ENCODE data around the gene ZNF254. TPM values are rescaled to one million over a fixed set of nuclear protein-coding genes. Genes with fewer than 3 reads are reported as not detected.
A peak's percentile ranks its signal among the peaks of the same experiment; 100 is the strongest.

ZNF254 gene
- 3.1 and 4.2 TPM in 2 replicates for polyA plus RNA-seq (2012; rRNA removed)
- polyA plus RNA-seq (2012; cell fraction: cytosol; rRNA removed), result 3.9 and 5.2 TPM in 2 replicates
- 3.4 and 6.1 TPM in 2 replicates for polyA plus RNA-seq (2012; cell fraction: nucleus; rRNA removed)

- Histone ChIP-seq H3K9me3 (no peaks in the 10 kb centered on the region), H3K36me3 (replicated peaks in 1 of 2; ENCODE audit: control insufficient read depth in 1 of 2, insufficient read depth in 2 of 2, low read length in 1 of 2) (peaks cover 0 to 26% of the 10 kb centered on the region in 2 experiments), H3F3A (replicated peaks; ENCODE audit: insufficient read depth) (peaks cover 5% of the 10 kb centered on the region), H3K4me2 (peak within 1 kb of the TSS; percentile 76), H3K9me2 (no peaks in the 10 kb centered on the region), H3K9ac (peak within 1 kb of the TSS; percentile 87), H3K4me3 (ENCODE audit: low read depth in 2 of 2, low read length in 1 of 2) (peak within 1 kb of the TSS; percentile 65 to 88), H3K27me3 (ENCODE audit: insufficient read depth) (no peaks in the 10 kb centered on the region), H3K79me2 (ENCODE audit: insufficient read depth) (peaks cover 50% of the 10 kb centered on the region), H2AFZ (ENCODE audit: low read depth) (peak within 1 kb of the TSS; percentile 70; the same call in 1 of the 2 replicates), H3K4me1 (ENCODE audit: control insufficient read depth in 1 of 2, insufficient read depth in 2 of 2, low read depth in 1 of 2, low read length in 1 of 2) (no peaks in the 10 kb centered on the region; a peak in 1 of 4 replicates), H4K20me1 (ENCODE audit: insufficient read depth) (no peaks in the 10 kb centered on the region), H3K27ac (ENCODE audit: low read depth in 2 of 2, low read length in 1 of 2) (peak within 1 kb of the TSS; percentile 83 to 91)
- WGBS (ENCODE audit: low lambda C conversion rate), result 2% methylated on average over 19 of the region's 23 CpGs
- CTCF ChIA-PET, result interaction anchor here (1.2 to 1.8 kb wide), 2 partner anchors 10 to 14 kb away, joined by 3 to 5 read pairs; no protein-coding TSS in a partner anchor
- POLR2A ChIA-PET, result interaction anchor here (0.7 to 1.9 kb wide), 7 partner anchors 9 to 329 kb away, joined by 3 to 22 read pairs (median 4); partner anchors contain the start of genes ZNF681 and ZNF726
- peak; percentile 84 for DNase-seq
- TF ChIP-seq, protein P1, sequence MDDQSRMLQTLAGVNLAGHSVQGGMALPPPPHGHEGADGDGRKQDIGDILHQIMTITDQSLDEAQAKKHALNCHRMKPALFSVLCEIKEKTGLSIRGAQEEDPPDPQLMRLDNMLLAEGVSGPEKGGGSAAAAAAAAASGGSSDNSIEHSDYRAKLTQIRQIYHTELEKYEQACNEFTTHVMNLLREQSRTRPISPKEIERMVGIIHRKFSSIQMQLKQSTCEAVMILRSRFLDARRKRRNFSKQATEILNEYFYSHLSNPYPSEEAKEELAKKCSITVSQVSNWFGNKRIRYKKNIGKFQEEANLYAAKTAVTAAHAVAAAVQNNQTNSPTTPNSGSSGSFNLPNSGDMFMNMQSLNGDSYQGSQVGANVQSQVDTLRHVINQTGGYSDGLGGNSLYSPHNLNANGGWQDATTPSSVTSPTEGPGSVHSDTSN (IDR thresholded peaks at IDR 0.05), result peak; percentile 92
- TF ChIP-seq ELF1 (IDR thresholded peaks at IDR 0.05) (peak; percentile 92), GABPA (IDR thresholded peaks at IDR 0.05; ENCODE audit: low read depth) (peak; percentile 44), REST (IDR thresholded peaks at IDR 0.05; ENCODE audit: low read depth, low read length) (no peak), RCOR1 (IDR thresholded peaks at IDR 0.05; ENCODE audit: low read length) (0 out of 2 replicates have a peak, but pooled peaks have one; percentile 2), MXI1 (IDR thresholded peaks at IDR 0.05; ENCODE audit: low read depth, low read length) (0 out of 2 replicates have a peak, but pooled peaks have one; percentile 21), POLR2AphosphoS5 (IDR thresholded peaks at IDR 0.05; ENCODE audit: low read depth, low read length) (peak; percentile 89), EP300 (IDR thresholded peaks at IDR 0.05; ENCODE audit: borderline replicate concordance in 1 of 2, low read depth in 1 of 2, low read length in 1 of 2) (0 out of 4 replicates have a peak, but pooled peaks of 1 of the 2 experiments have one; percentile 19), TCF12 (IDR thresholded peaks at IDR 0.05) (no peak), SIN3A (IDR thresholded peaks at IDR 0.05; ENCODE audit: borderline replicate concordance, low read depth, low read length) (peak; percentile 56), CHD2 (IDR thresholded peaks at IDR 0.05; ENCODE audit: low read length, partially characterized antibody) (peak; percentile 16), TAF1 (IDR thresholded peaks at IDR 0.05; ENCODE audit: borderline replicate concordance, low read depth, low read length) (peak; percentile 81; the same call in 1 of the 2 replicates), RFX5 (IDR thresholded peaks at IDR 0.05; ENCODE audit: low read length) (peak; percentile 70; the same call in 1 of the 2 replicates), FOXJ3 (CRISPR knock-in tag; IDR thresholded peaks at IDR 0.05) (no peak), SMC3 (IDR thresholded peaks at IDR 0.05; ENCODE audit: low read depth, low read length) (no peak), GATA2 (CRISPR knock-in tag; IDR thresholded peaks at IDR 0.05) (0 out of 2 replicates have a peak, but pooled peaks have one; percentile 9), YY1 (IDR thresholded peaks at IDR 0.05; ENCODE audit: low read depth) (peak; percentile 85), MAX (IDR thresholded peaks at IDR 0.05; ENCODE audit: low read depth) (no peak)
Measured at GRCh38 chr19:24086974-24087595, at the start of gene ZNF254. Gene ZNF254, plus strand, starts transcription at chr19:24087187. Its CDS starts 121 bp downstream, at chr19:24087308.

Data from SK-N-SH (cell line).